GM10847 (cell line): Measurements from ENCODE around the gene ATP13A2.

Experiments
- POLR2A ChIP-seq: IDR thresholded peaks from 2 replicates; pipeline ENCODE4 v1.6.1; 2011; ENCODE audit not compliant: insufficient read length; ENCODE audit errors: extremely low read depth

ATP13A2 gene

DNA sequence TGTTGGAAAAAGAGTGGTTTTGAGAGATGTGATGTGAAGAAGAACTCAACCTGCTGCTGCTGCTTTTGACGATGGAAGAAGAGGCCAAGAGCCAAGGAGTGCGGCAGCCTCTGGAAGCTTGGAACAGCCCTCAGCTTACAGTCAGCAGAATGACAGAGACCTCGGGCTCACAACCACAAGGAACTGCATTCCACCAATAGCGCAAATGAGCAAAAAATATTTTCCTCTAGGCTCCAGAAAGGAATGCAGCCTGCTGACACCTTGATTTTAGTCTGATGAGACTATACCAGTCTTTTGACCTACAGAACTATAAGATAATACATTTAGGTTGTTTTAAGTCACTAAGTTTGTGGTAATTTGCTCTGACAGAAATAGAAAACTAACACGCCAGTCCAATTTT is 31.9 kb upstream of the ATP13A2 start:
- no peak for TF ChIP-seq POLR2A

GRCh38 chr1:17040135-17040534 is 28.4 kb upstream of the ATP13A2 start:
- no peak for TF ChIP-seq POLR2A

GRCh38 chr1:17039522-17039921 is 27.8 kb upstream of the ATP13A2 start:
- no peak for TF ChIP-seq POLR2A

DNA sequence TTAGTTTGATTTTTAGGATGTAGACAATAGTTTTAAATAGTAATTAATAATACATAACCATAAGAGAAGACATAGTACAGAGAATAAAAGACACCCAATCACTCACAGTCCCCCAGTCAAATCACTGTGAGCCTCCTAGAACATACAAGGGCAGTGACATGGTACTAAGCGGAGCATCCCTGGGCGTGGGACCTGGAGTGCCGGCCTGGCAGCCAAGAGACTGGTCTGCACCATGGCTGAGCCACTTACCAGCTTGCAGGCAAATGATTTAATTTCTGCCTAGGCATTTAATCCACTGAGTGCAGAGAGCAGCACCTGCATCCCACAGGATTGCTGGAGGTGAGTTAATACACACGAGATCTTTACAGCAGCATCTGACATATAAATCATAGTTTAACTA is 21.8 kb upstream of the ATP13A2 start:
- TF ChIP-seq POLR2A = no peak

- TF ChIP-seq POLR2A = no peak
Observed at GRCh38 chr1:17032741-17033140, 21.0 kb upstream of the ATP13A2 start.

- TF ChIP-seq POLR2A = no peak
Observed at GRCh38 chr1:17031436-17031835, 19.7 kb upstream of the ATP13A2 start.

DNA sequence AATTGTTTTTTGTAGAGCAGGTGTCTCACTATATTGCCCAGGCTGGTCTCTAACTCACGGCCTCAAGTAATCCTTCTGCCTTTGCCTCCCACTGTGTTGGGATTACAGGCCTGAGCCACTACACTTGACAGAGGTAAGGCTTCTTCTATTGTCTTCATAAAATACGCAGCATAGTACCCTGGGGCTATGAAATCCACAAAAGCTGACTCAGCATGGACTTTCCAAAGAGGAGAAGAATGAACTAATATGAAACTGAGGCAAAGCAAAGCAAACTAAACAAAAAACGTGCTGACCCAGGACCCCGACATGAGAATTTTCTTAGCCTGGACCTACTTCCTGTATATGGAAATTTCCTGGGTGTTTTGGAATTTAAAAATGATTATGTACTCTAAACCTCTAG is 18.5 kb upstream of the ATP13A2 start:
- TF ChIP-seq POLR2A = no peak

- no peak for TF ChIP-seq POLR2A
Observed at GRCh38 chr1:17028662-17029188, 17.0 kb upstream of the ATP13A2 start.

DNA sequence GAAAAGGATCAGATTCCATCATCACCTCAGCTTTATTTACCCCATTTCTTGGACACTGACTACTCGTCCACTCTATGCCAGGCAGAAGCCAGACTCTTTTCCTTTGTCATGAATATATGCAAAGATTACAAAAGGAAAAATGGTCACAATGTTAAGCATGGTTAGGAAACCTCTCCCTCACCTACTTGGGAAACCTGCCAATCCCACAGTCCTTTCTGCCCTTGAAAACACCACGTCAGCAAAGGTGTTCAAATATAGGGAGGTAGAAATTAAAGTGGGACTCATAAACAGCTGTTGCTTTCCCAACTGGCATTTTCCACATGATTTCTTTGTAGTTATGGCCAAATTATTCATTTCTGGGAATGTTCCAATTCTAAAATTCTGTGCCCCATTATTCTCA is 16.2 kb upstream of the ATP13A2 start:
- TF ChIP-seq POLR2A = no peak

GRCh38 chr1:17027403-17027802 is 15.7 kb upstream of the ATP13A2 start:
- no peak for TF ChIP-seq POLR2A

GRCh38 chr1:17024721-17025120 is 13.0 kb upstream of the ATP13A2 start:
- no peak for TF ChIP-seq POLR2A

GRCh38 chr1:17023573-17023972 is 11.8 kb upstream of the ATP13A2 start:
- no peak for TF ChIP-seq POLR2A

DNA sequence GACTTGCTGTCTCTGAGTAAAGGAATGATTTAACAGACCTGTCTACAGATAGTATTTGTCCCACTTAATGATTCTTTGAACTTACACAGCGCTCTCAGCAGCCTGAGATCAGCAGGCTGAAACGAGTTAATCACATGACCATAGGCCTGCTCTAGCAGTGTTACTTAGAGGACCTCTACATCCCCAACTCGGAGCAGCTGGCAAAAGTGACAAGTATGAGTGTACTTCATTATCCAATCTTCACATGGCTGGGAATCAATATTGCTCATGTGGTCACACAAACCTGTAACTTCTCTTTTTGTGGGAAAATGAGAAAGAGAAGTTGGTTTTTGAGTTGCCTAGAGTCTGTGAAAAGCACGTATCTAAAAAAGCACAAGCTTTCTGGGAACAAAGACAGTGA is 11.4 kb upstream of the ATP13A2 start:
- TF ChIP-seq POLR2A = no peak

GRCh38 chr1:17021896-17022295 is 10.2 kb upstream of the ATP13A2 start:
- TF ChIP-seq POLR2A = no peak

DNA sequence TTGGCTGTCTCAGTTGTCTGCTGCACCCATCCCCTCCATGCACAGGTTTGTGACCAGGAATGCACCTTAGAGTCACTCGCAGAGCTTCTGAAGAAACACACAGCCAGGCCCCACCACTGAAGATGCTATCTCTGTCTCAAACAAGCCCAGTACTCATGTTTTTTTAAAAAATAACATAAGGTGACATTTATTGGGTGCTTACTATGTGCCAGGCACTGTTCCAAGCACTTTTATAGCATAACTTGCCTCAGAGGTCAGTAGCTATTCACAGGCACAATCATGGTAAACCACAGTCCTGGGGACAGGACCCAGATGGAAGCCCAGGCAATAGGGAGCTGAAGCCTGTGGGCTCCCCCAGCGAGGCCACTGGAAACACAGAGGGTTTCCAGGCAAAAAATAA is 8.8 kb upstream of the ATP13A2 start:
- no peak for TF ChIP-seq POLR2A

DNA sequence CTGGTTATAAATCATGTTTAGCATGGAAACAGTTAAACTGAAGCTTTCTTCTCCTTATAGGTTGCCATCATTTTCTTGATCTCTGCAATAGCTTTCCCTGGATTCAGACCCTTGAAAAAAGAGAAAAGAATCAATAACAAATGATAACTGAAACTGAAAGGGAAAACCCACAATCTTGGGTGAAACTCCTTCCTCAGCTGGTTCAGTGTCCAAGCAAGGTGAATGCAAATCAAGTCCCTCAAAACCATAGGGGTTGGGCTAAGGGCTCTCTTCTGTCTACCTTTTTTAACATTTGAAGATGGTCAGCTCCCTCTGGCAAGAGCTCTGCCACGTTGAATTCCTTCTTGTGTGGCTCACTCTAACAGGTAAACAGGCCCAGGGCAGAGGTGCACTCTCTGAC is 7.1 kb upstream of the ATP13A2 start:
- TF ChIP-seq POLR2A = no peak

- no peak for TF ChIP-seq POLR2A
Observed at GRCh38 chr1:17017435-17017834, 5.7 kb upstream of the ATP13A2 start.

DNA sequence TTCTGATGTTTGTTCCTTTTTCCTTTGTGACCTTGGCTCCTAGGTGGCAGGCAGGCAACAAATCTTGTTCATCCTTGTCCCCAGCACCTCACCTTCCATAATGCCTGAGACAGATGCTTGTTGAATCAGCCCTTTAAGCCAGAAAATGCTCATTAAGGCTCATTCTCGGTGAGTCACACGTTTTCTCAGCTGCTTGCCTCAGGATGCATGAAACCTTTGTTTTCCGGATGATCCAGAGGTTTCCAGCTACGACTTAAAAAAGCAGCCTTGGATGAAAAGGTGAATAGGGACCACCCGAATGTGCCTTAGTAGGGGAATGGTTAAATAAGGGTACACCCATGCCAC is 4.6 kb upstream of the ATP13A2 start:
- TF ChIP-seq POLR2A = no peak

GRCh38 chr1:17014671-17015567 is 3.2 kb upstream of the ATP13A2 start:
- TF ChIP-seq POLR2A = no peak
